Fibroblast of mammary gland (primary cell): ENCODE results near the gene BCL2L12.

ENCODE experiments used
- DNase-seq: peaks from one replicate; pipeline ENCODE4 v3.0.0-alpha.2; 2010; ENCODE audit warnings: low read depth
- H3K4me3 ChIP-seq: 2 replicates; pipeline ENCODE4 v1.5.1; 2011; ENCODE audit warnings: low read depth, mild to moderate bottlenecking, low read length, moderate library complexity; ENCODE audit not compliant: control insufficient read depth
- CTCF ChIP-seq: conservative IDR thresholded peaks from 2 replicates; pipeline ENCODE4 v1.5.1; 2011; ENCODE audit warnings: low read depth, low read length, inconsistent platforms; ENCODE audit not compliant: control insufficient read depth, insufficient read depth

Gene BCL2L12

GRCh38 chr19:49690079-49690655 is 24.4 kb downstream of the BCL2L12 start:
- H3K4me3 ChIP-seq = peak overlapping the region; percentile 60
- TF ChIP-seq CTCF = no peak
- no peak for DNase-seq

- DNase-seq = peak; percentile 74
- TF ChIP-seq CTCF = no peak
- peak within 1 kb of the TSS; percentile 60 for H3K4me3 ChIP-seq
Observed at GRCh38 chr19:49690656-49691242, 25.0 kb downstream of the BCL2L12 start, which contains the start of gene CPT1C. CPT1C (plus strand) TSS chr19:49691116; CDS start chr19:49692253, 1,137 bp downstream.

GRCh38 chr19:49691243-49692146 is 25.8 kb downstream of the BCL2L12 start:
- H3K4me3 ChIP-seq = peak overlapping the region; percentile 60
- no peak for TF ChIP-seq CTCF
- peak; percentile 70 for DNase-seq

- no peak for DNase-seq
- no peak for TF ChIP-seq CTCF
- H3K4me3 ChIP-seq = no peak overlapping the region
Observed at GRCh38 chr19:49692147-49692506, 26.4 kb downstream of the BCL2L12 start.

- no peak for TF ChIP-seq CTCF
- DNase-seq = no peak
- no peak overlapping the region for H3K4me3 ChIP-seq
Observed at GRCh38 chr19:49696115-49696514, 30.4 kb downstream of the BCL2L12 start.

- no peak for DNase-seq
- H3K4me3 ChIP-seq = no peak overlapping the region
- TF ChIP-seq CTCF = no peak
Observed at GRCh38 chr19:49696865-49697264, 31.1 kb downstream of the BCL2L12 start.
